H1 (cell line): ENCODE measurements around the gene PPEF2. TPM values are rescaled to one million over a fixed set of nuclear protein-coding genes. Genes with fewer than 3 reads are reported as not detected.
"Not testable (repeated sequence)": the region's sequence is repeated elsewhere in the genome, so short reads cannot be mapped to it uniquely, and the experiment has no call there.

ENCODE experiments used
- CTCF ChIA-PET: fragments of 300-600 bp; sonication (Branson Sonifier 250); formaldehyde crosslinking; loops from one replicate; lab custom pipeline; 2021; ENCODE audit not compliant: partially characterized antibody; lab: Charles Lee
- POLR2A ChIA-PET: fragments of 300-600 bp; sonication (Branson Sonifier 250); formaldehyde crosslinking; loops from one replicate; lab custom pipeline; 2021; ENCODE audit warnings: inconsistent platforms; ENCODE audit not compliant: partially characterized antibody; lab: Charles Lee
- DNase-seq, 2 experiments: peaks; one replicate each; pipeline versions ENCODE4 v3.0.0 to v3.0.0-alpha.2; 2010 to 2022; ENCODE audit warnings: low spot score in 2 of 2, low read depth in 1 of 2, mixed read lengths in 1 of 2
- FAIRE-seq: peaks from 2 replicates; lab custom pipeline; 2011; peaks lifted over from hg19 to GRCh38; lab: Jason Lieb, UNC
- H2AFZ ChIP-seq: 2 replicates; pipeline ENCODE4 v1.8.1; 2012; ENCODE audit warnings: low read length, inconsistent platforms
- H2AK5ac ChIP-seq: 2 replicates; pipeline ENCODE4 v1.6.1; 2013; ENCODE audit warnings: low read depth, low read length
- H2BK120ac ChIP-seq: replicated peaks from 2 replicates; pipeline ENCODE3; 2013; ENCODE audit warnings: low read depth, low read length, inconsistent platforms
- H2BK12ac ChIP-seq: 2 replicates; pipeline ENCODE4 v1.6.1; 2013; ENCODE audit warnings: low read depth, low read length
- H2BK15ac ChIP-seq: 2 replicates; pipeline ENCODE4 v1.6.1; 2013; ENCODE audit warnings: low read length
- H2BK20ac ChIP-seq: 2 replicates; pipeline ENCODE4 v1.6.1; 2013; ENCODE audit warnings: low read length
- H2BK5ac ChIP-seq: 2 replicates; pipeline ENCODE4 v1.6.1; 2013; ENCODE audit warnings: low read depth, low read length
- H3K14ac ChIP-seq: 2 replicates; pipeline ENCODE4 v1.6.1; 2013; ENCODE audit warnings: inconsistent platforms; ENCODE audit not compliant: insufficient read length
- H3K18ac ChIP-seq: 2 replicates; pipeline ENCODE4 v1.6.1; 2013; ENCODE audit warnings: low read length; ENCODE audit errors: extremely low read depth
- H3K23ac ChIP-seq: 2 replicates; pipeline ENCODE4 v1.6.1; 2013; ENCODE audit warnings: inconsistent platforms; ENCODE audit not compliant: insufficient read length
- H3K23me2 ChIP-seq: 2 replicates; pipeline ENCODE4 v1.6.1; 2013; ENCODE audit warnings: low read depth, low read length
- H3K27ac ChIP-seq: 2 replicates; pipeline ENCODE4 v1.6.1; 2011; ENCODE audit warnings: low read depth, low read length, inconsistent platforms
- H3K27me3 ChIP-seq, 4 experiments: replicated peaks in 1 of 4; 1 replicate in 1 of 4; 2 replicates in 3 of 4; pipeline versions ENCODE4 v1.6.1 to v1.8.1; 2011 to 2013; ENCODE audit warnings: low read length in 3 of 4, mild to moderate bottlenecking in 3 of 4, inconsistent platforms in 2 of 4, mixed read lengths in 2 of 4, moderate library complexity in 1 of 4; ENCODE audit not compliant: control insufficient read depth in 3 of 4, insufficient read depth in 3 of 4; ENCODE audit errors: extremely low read depth in 1 of 4
- H3K36me3 ChIP-seq, 4 experiments: 2 replicates each; pipeline versions ENCODE4 v1.6.1 to v1.8.1; 2011 to 2013; ENCODE audit warnings: mild to moderate bottlenecking in 4 of 4, low read length in 3 of 4, moderate library complexity in 2 of 4, control low read depth in 1 of 4, inconsistent platforms in 1 of 4; ENCODE audit not compliant: insufficient read depth in 4 of 4, control insufficient read depth in 2 of 4
- H3K4ac ChIP-seq: replicated peaks from 2 replicates; pipeline ENCODE3; 2013; ENCODE audit warnings: low read length, low read depth, mixed read lengths, inconsistent platforms; ENCODE audit not compliant: insufficient read length
- H3K4me1 ChIP-seq, 4 experiments: replicated peaks in 1 of 4; 1 replicate in 1 of 4; 2 replicates in 3 of 4; pipeline versions ENCODE4 v1.6.1 to v1.8.1; 2011 to 2013; ENCODE audit warnings: low read length in 3 of 4, inconsistent platforms in 2 of 4, mixed read lengths in 1 of 4; ENCODE audit not compliant: insufficient read depth in 4 of 4, control insufficient read depth in 3 of 4
- H3K4me2 ChIP-seq, 2 experiments: 2 replicates each; pipeline versions ENCODE4 v1.6.1 to v1.8.1; 2011 to 2013; ENCODE audit warnings: low read depth in 2 of 2, low read length in 2 of 2, control low read depth in 1 of 2, inconsistent platforms in 1 of 2, mild to moderate bottlenecking in 1 of 2; ENCODE audit not compliant: insufficient read depth in 1 of 2
- H3K4me3 ChIP-seq, 4 experiments: fragments of 200-600, 300-600 bp in 1 of 4; sonication (generic), shearing (Covaris generic), sonication (Bioruptor Twin) in 1 of 4; 2 replicates each; pipeline versions ENCODE4 v1.5.1 to v1.8.1; 2011 to 2016; ENCODE audit warnings: low read length in 4 of 4, low read depth in 3 of 4, control low read depth in 2 of 4, inconsistent platforms in 2 of 4, mild to moderate bottlenecking in 2 of 4, mixed read lengths in 1 of 4, moderate library complexity in 1 of 4; ENCODE audit not compliant: insufficient read depth in 2 of 4; ENCODE audit errors: extremely low read depth in 1 of 4
- H3K56ac ChIP-seq: replicated peaks from 2 replicates; pipeline ENCODE3; 2013; ENCODE audit warnings: low read depth, mild to moderate bottlenecking, mixed read lengths, low read length, inconsistent platforms; ENCODE audit not compliant: insufficient read length
- H3K79me1 ChIP-seq: 2 replicates; pipeline ENCODE4 v1.6.1; 2013; ENCODE audit warnings: low read depth, low read length, control low read depth
- H3K79me2 ChIP-seq, 2 experiments: 2 replicates each; pipeline versions ENCODE4 v1.6.1 to v1.8.1; 2012 to 2013; ENCODE audit warnings: low read length in 2 of 2, mild to moderate bottlenecking in 2 of 2, inconsistent platforms in 1 of 2; ENCODE audit not compliant: insufficient read depth in 2 of 2, control insufficient read depth in 1 of 2
- H3K9ac ChIP-seq, 4 experiments: replicated peaks in 1 of 4; 1 replicate in 1 of 4; 2 replicates in 3 of 4; pipeline versions ENCODE4 v1.6.1 to v1.8.1; 2011 to 2013; ENCODE audit warnings: low read depth in 3 of 4, low read length in 3 of 4, control low read depth in 2 of 4, mild to moderate bottlenecking in 2 of 4, moderate library complexity in 2 of 4, inconsistent platforms in 1 of 4; ENCODE audit errors: extremely low read depth in 1 of 4
- H3K9me3 ChIP-seq, 2 experiments: 2 replicates each; pipeline versions ENCODE4 v1.6.1 to v1.8.1; 2012 to 2013; ENCODE audit warnings: mild to moderate bottlenecking in 2 of 2, moderate library complexity in 2 of 2, control low read depth in 1 of 2, inconsistent platforms in 1 of 2, low read depth in 1 of 2, low read length in 1 of 2, mixed read lengths in 1 of 2; ENCODE audit not compliant: insufficient read depth in 2 of 2
- H4K20me1 ChIP-seq, 2 experiments: replicated peaks in 1 of 2; 2 replicates each; pipeline versions ENCODE3 to v1.8.1; 2011 to 2013; ENCODE audit warnings: inconsistent platforms in 2 of 2, low read length in 2 of 2, mild to moderate bottlenecking in 1 of 2; ENCODE audit not compliant: insufficient read depth in 2 of 2, control insufficient read depth in 1 of 2
- H4K5ac ChIP-seq: 2 replicates; pipeline ENCODE4 v1.6.1; 2013; ENCODE audit warnings: low read length, low read depth, mixed read lengths, inconsistent platforms; ENCODE audit not compliant: insufficient read length
- H4K8ac ChIP-seq: 2 replicates; pipeline ENCODE4 v1.8.0; 2013; ENCODE audit warnings: mild to moderate bottlenecking, moderate library complexity, low read length, inconsistent platforms; ENCODE audit not compliant: insufficient read depth; ENCODE audit errors: extremely low read depth
- H4K91ac ChIP-seq: replicated peaks from 2 replicates; pipeline ENCODE3; 2013; ENCODE audit warnings: low read length, mixed read lengths, inconsistent platforms; ENCODE audit not compliant: insufficient read length
- WGBS, 2 experiments: shearing (Covaris generic) in 1 of 2; methylation state at CpG; one replicate each; pipeline versions ENCODE4 v1.1.6 to v1.1.7; 2013 to 2015; ENCODE audit warnings: low lambda C conversion rate in 2 of 2, mixed read lengths in 2 of 2, inconsistent platforms in 1 of 2, low coverage in 1 of 2, missing lambda C conversion rate in 1 of 2; ENCODE audit not compliant: insufficient replicate concordance in 2 of 2, insufficient coverage in 1 of 2, insufficient read length in 1 of 2; ENCODE audit errors: extremely low coverage in 1 of 2, missing lambda C conversion rate in 1 of 2; 5-methylcytosine and 5-hydroxymethylcytosine counted together
- polyA plus RNA-seq, 7 experiments: library from polyadenylated mRNA; depleted of rRNA in 3 of 7; stranded (reverse) in 5 of 7; unstranded in 2 of 7; fragments of >200 nt in 5 of 7; fragments of 200-250 nt in 2 of 7; gene quantifications; 1 replicate in 5 of 7; 2 replicates in 1 of 7; 4 replicates in 1 of 7; pipeline versions ENCODE4 v1.2.1 to v1.2.3, GENCODE V29; 2011 to 2013; ENCODE audit warnings: missing spikeins in 2 of 7, mixed read lengths in 2 of 7
- total RNA-seq: library from RNA; stranded (reverse); fragmentation: NEBNext Ultra II Directional; extraction: Animal tissue kit (Norgen Biotek cat#: 25700); gene quantifications from 2 replicates; pipeline ENCODE4 v1.2.1, GENCODE V29; 2021

The PPEF2 gene
- total and polyA plus RNA-seq, 2 of the 8 experiments (the other 6 are each of a cell fraction or from before 2014, with no cell fraction given), result not detected

GRCh38 chr4:75910831-75911230 lies 8.6 kb upstream of the PPEF2 start:
- not testable (repeated sequence) for H4K20me1 ChIP-seq, H4K8ac ChIP-seq, H3K9ac ChIP-seq, H3K4me1 ChIP-seq, H3K23ac ChIP-seq, H3K4me2 ChIP-seq, H2BK120ac ChIP-seq, H3K36me3 ChIP-seq, H2BK15ac ChIP-seq, H3K79me1 ChIP-seq, H2AK5ac ChIP-seq, H3K4ac ChIP-seq, H2BK5ac ChIP-seq, H4K5ac ChIP-seq, DNase-seq, H3K56ac ChIP-seq, H3K27me3 ChIP-seq, H3K79me2 ChIP-seq, H3K23me2 ChIP-seq, FAIRE-seq, H2AFZ ChIP-seq, H3K18ac ChIP-seq, H3K4me3 ChIP-seq, H3K14ac ChIP-seq, H3K27ac ChIP-seq, H2BK20ac ChIP-seq, H4K91ac ChIP-seq, H2BK12ac ChIP-seq
- POLR2A ChIA-PET, result interaction anchor here (2.9 kb wide), 1 partner anchor 29 kb away, joined by 9 read pairs; the partner anchor contains the start of gene NAAA
- peaks cover 15 to 20% of the 10 kb centered on the region in 2 experiments for H3K9me3 ChIP-seq
- CTCF ChIA-PET, result interaction anchor here (1.4 to 11.3 kb wide), 2 partner anchors 14 to 16 kb away, joined by 3 to 144 read pairs; no protein-coding TSS in a partner anchor
- 98% methylated on average over 6 of the region's 6 CpGs; no CpG with 5 or more reads in 1 of the 2 experiments for WGBS, 2 experiments
